Thoracic aorta (tissue), 2 donors: ENCODE measurements around the gene PPP2R3A. TPM values are rescaled to one million over a fixed set of nuclear protein-coding genes. Genes with fewer than 3 reads are reported as not detected.
"Not testable (repeated sequence)": the region's sequence is repeated elsewhere in the genome, so short reads cannot be mapped to it uniquely, and the experiment has no call there.

Source experiments
- ATAC-seq: fragments of 150-250 bp; one replicate; pipeline ENCODE4 v1.8.0; 2017; ENCODE audit warnings: low read depth; ENCODE audit not compliant: insufficient number of reproducible peaks, low FRiP score
- DNase-seq: peaks from one replicate; pipeline ENCODE4 v3.0.0-alpha.2; 2020; ENCODE audit warnings: low spot score
- H3K27ac ChIP-seq, 2 donors: fragments of 200-600 bp; sonication (generic); 1 replicate in 1 of 2; 2 replicates in 1 of 2; pipeline ENCODE4 v1.5.1; 2016; ENCODE audit warnings: mild to moderate bottlenecking in 2 of 2, moderate library complexity in 2 of 2
- H3K27me3 ChIP-seq: fragments of 200-600 bp; sonication (generic); replicated peaks from 2 replicates; pipeline ENCODE4 v1.6.0; 2016; ENCODE audit warnings: mild to moderate bottlenecking; ENCODE audit not compliant: insufficient read depth
- H3K36me3 ChIP-seq: fragments of 200-600 bp; sonication (generic); one replicate; pipeline ENCODE4 v1.5.1; 2016
- H3K4me1 ChIP-seq, 2 donors: fragments of 200-600 bp; sonication (generic); 1 replicate in 1 of 2; 2 replicates in 1 of 2; pipeline versions ENCODE4 v1.5.1 to v1.6.0; 2016; ENCODE audit warnings: low read depth in 2 of 2, mild to moderate bottlenecking in 1 of 2; ENCODE audit not compliant: control insufficient read depth in 1 of 2
- H3K4me3 ChIP-seq: fragments of 200-600 bp; sonication (generic); 2 replicates; pipeline ENCODE4 v1.5.1; 2016; ENCODE audit warnings: mild to moderate bottlenecking
- H3K9me3 ChIP-seq: fragments of 200-600 bp; sonication (generic); 2 replicates; pipeline ENCODE4 v1.5.1; 2016
- CTCF ChIP-seq: fragments of 200-600 bp; sonication (generic); IDR thresholded peaks from one replicate; pipeline ENCODE4 v1.5.1; 2019; ENCODE audit warnings: antibody characterized with exemption
- total RNA-seq, 2 donors: library from RNA; depleted of rRNA; stranded (reverse); fragments of >200 nt; gene quantifications; one replicate each; pipeline versions ENCODE4 v1.1.0 to v1.2.3, GENCODE V29; 2016

Gene PPP2R3A
- total RNA-seq, 2 donors from 2014 or later = 6.8 to 18.0 TPM

DNA sequence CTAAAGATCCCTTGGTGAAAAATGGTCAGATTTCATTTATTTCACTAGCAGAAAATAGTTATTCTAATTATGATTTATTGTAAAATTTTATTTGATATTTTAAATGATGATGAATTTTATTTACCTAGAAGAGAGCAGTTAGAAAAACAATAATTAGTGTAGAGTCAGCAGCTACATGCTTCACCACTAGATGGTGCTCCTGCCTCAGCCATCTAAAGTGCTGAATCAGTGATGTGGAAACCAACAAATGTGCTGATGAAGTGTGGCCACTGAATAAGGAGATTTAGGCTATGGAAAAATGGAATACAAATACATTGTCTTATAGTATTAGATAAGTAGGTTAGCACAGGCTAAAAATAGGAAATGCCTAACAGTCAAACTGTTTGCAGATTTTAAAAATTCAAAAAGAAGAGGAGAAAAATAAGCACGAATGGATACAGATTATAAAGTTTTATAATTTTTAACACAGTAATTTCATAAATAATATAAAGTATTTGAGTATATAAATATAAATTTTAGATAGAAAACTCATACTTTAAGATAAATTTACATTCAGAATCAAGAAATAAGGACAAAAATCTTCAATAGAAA is 109.8 kb downstream of the PPP2R3A start:
- DNase-seq = peak; percentile 20
- H3K27me3 ChIP-seq = no peaks in the 10 kb centered on the region
- TF ChIP-seq CTCF = peak; percentile 87
- peaks cover 6 to 20% of the 10 kb centered on the region in 2 donors for H3K4me1 ChIP-seq
- no peak overlapping the region for H3K4me3 ChIP-seq
- peak; percentile 73 for ATAC-seq
- H3K9me3 ChIP-seq = no peaks in the 10 kb centered on the region
- H3K27ac ChIP-seq = no peak overlapping the region
- H3K36me3 ChIP-seq = no peaks in the 10 kb centered on the region

GRCh38 chr3:136075811-136076210 is 110.3 kb downstream of the PPP2R3A start:
- peaks cover 6 to 15% of the 10 kb centered on the region in 2 donors for H3K4me1 ChIP-seq
- H3K36me3 ChIP-seq = no peaks in the 10 kb centered on the region
- H3K9me3 ChIP-seq = no peaks in the 10 kb centered on the region
- DNase-seq (no peak), ATAC-seq (no peak)
- TF ChIP-seq CTCF = no peak
- H3K4me3 ChIP-seq = no peak overlapping the region
- H3K27me3 ChIP-seq = no peaks in the 10 kb centered on the region
- no peak overlapping the region for H3K27ac ChIP-seq

DNA sequence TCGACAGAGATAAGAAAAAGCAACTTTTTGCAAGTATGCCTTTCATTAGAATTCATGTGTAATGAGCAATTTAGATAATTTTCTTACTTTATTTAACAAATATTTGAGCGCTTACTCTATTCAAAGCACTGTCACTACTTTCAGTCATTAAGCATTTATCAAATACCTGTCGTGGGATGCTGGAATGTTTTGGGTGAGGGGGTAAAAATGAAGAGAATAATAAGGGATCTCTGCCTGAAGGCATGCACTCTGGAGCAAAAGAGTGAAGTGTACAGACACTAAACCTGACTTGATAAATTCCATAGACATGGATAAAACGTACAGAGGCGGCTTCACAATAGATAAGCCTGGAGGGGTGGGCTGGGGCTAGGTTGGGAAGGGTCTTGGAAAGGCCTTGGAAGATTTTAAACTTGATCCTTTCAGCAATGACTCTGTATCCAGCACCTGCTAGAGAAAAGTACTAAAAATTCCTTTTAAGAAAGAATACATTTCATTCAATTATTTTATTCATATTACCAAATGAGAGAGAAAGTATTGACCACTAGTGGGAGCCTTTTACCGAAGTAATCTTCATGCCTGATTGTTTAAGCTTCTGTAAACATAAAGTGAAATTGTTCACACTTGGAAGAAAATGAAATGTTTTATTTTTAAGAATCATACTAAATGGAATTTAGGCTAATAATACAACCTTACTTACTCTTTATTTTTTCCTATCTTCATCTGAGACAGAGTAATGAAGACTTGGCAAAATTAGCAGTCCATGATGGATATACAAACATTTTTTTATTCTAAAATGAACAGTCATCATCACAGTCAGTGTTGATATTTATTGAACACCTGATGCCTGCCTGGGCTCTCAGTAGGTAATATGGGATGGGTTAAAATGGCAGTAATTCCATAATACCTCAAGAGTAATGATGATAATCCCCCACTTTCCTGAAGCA is 113.2 kb downstream of the PPP2R3A start:
- no peak for DNase-seq
- Histone ChIP-seq H3K4me3 (no peak overlapping the region), H3K4me1 (peaks cover 3 to 4% of the 10 kb centered on the region in 2 donors), H3K27me3 (no peaks in the 10 kb centered on the region), H3K36me3 (no peaks in the 10 kb centered on the region), H3K27ac (no peak overlapping the region), H3K9me3 (no peaks in the 10 kb centered on the region)
- TF ChIP-seq CTCF = peak; percentile 52
- no peak for ATAC-seq

GRCh38 chr3:136083641-136084382 is 118.3 kb downstream of the PPP2R3A start:
- DNase-seq, H3K27ac ChIP-seq, H3K4me1 ChIP-seq, H3K9me3 ChIP-seq, ATAC-seq, H3K4me3 ChIP-seq, H3K36me3 ChIP-seq, H3K27me3 ChIP-seq: not testable (repeated sequence)

- H3K36me3 ChIP-seq, DNase-seq, ATAC-seq, H3K4me1 ChIP-seq, H3K27ac ChIP-seq, H3K27me3 ChIP-seq, H3K4me3 ChIP-seq, H3K9me3 ChIP-seq: not testable (repeated sequence)
Measured at GRCh38 chr3:136085067-136085466, 119.5 kb downstream of the PPP2R3A start.

- Histone ChIP-seq H3K9me3 (no peaks in the 10 kb centered on the region), H3K36me3 (peaks cover 19% of the 10 kb centered on the region), H3K27ac (no peak overlapping the region), H3K4me1 (no peaks in the 10 kb centered on the region), H3K4me3 (no peak overlapping the region), H3K27me3 (no peaks in the 10 kb centered on the region)
- ATAC-seq = no peak
- TF ChIP-seq CTCF = no peak
- no peak for DNase-seq
Measured at GRCh38 chr3:136093771-136094170, 128.2 kb downstream of the PPP2R3A start.
